SJCRH30 (cell line): Measurements from ENCODE around the gene CASP8AP2. TPM values are rescaled to one million over a fixed set of nuclear protein-coding genes. Genes with fewer than 3 reads are reported as not detected.
"Not testable (repeated sequence)": the region's sequence is repeated elsewhere in the genome, so short reads cannot be mapped to it uniquely, and the experiment has no call there.

Source experiments
- DNase-seq, 2 experiments: peaks; one replicate each; pipeline ENCODE4 v3.0.0-alpha.2; 2015 to 2020
- H3K27ac ChIP-seq: fragments of 250-450 bp; sonication (Bioruptor Pico); 2 replicates; pipeline ENCODE4 v1.5.1; 2020; ENCODE audit warnings: mild to moderate bottlenecking, moderate library complexity
- H3K27me3 ChIP-seq: fragments of 250-450 bp; sonication (Bioruptor Pico); 2 replicates; pipeline ENCODE4 v1.5.1; 2020; ENCODE audit warnings: mild to moderate bottlenecking, moderate library complexity
- H3K36me3 ChIP-seq: fragments of 250-450 bp; sonication (Bioruptor Pico); 2 replicates; pipeline ENCODE4 v1.5.1; 2020; ENCODE audit warnings: mild to moderate bottlenecking, moderate library complexity
- H3K4me1 ChIP-seq: fragments of 250-450 bp; sonication (Bioruptor Pico); 2 replicates; pipeline ENCODE4 v1.5.1; 2020; ENCODE audit warnings: mild to moderate bottlenecking, moderate library complexity
- H3K4me3 ChIP-seq: fragments of 250-450 bp; sonication (Bioruptor Pico); 2 replicates; pipeline ENCODE4 v1.5.1; 2020; ENCODE audit warnings: mild to moderate bottlenecking, moderate library complexity
- H3K9me3 ChIP-seq: fragments of 250-450 bp; sonication (Bioruptor Pico); replicated peaks from 2 replicates; pipeline ENCODE4 v1.5.1; 2020; ENCODE audit warnings: mild to moderate bottlenecking, moderate library complexity
- total RNA-seq: library from RNA; depleted of rRNA; stranded (reverse); fragments of >200 nt; shearing (Covaris generic); gene quantifications from 2 replicates; pipeline ENCODE4 v1.2.3, GENCODE V29; 2014

Gene CASP8AP2
- total RNA-seq, 1 experiment from 2014 or later, result 34.0 TPM

DNA sequence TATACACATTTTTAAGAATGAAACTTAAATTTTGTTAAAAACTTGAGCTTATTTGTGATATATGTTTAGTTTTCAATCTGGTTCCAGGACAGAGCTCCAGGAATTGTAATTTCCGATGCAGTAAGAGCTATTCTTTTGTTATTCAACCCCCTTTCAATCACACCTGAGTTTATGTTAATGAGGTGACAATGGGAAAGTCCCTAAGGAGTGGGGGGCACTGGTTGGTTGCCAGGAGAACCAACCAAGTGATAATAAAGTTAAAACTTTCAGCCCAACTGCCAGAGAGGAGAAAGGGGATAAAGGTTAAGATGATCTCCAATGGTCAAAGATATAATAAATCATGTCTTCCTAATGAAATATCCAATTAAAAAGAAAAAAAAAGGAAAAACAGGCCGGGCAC, 29.9 kb upstream of the CASP8AP2 start:
- Histone ChIP-seq H3K9me3 (no peaks in the 10 kb centered on the region), H3K27me3 (no peaks in the 10 kb centered on the region), H3K4me3 (no peak overlapping the region), H3K27ac (no peak overlapping the region), H3K36me3 (peaks cover 18% of the 10 kb centered on the region; the same call in 1 of the 2 replicates), H3K4me1 (peaks cover 3% of the 10 kb centered on the region; the same call in 1 of the 2 replicates)
- no peak for DNase-seq

DNA sequence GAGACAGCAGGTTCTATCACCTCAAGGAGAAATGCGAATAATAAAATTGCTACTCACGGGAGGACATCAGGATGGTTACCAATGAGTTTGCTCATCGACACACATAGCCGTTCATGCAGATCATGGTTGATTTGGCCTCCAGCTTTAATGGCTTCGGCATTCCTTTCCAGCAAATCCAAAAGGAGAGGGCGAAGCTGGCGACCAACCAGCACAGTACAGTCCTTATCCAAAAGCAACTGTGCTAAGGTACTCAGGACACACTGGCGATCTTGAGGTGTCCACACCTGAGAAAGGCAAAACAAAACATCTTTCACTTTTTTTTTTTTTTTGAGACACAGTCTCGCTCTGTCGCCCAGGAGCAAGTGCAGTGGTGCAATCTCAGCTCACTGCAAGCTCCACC, 26.4 kb upstream of the CASP8AP2 start:
- Histone ChIP-seq H3K27ac (no peak overlapping the region), H3K4me3 (no peak overlapping the region)

GRCh38 chr6:89805814-89806371, 23.8 kb upstream of the CASP8AP2 start:
- Histone ChIP-seq H3K4me3 (no peak overlapping the region), H3K27ac (no peak overlapping the region), H3K36me3 (peaks cover 6% of the 10 kb centered on the region; the same call in 1 of the 2 replicates), H3K27me3 (no peaks in the 10 kb centered on the region), H3K9me3 (no peaks in the 10 kb centered on the region), H3K4me1 (no peaks in the 10 kb centered on the region)
- no peak for DNase-seq

More for the DNA sequence above, 26.4 kb upstream of the CASP8AP2 start:
- DNase-seq, result no peak
- H3K4me1 ChIP-seq, result no peaks in the 10 kb centered on the region
- H3K36me3 ChIP-seq, result peaks cover 18% of the 10 kb centered on the region; the same call in 1 of the 2 replicates
- H3K9me3 ChIP-seq, result no peaks in the 10 kb centered on the region
- H3K27me3 ChIP-seq, result no peaks in the 10 kb centered on the region

GRCh38 chr6:89807581-89807980, 22.1 kb upstream of the CASP8AP2 start:
- H3K4me3 ChIP-seq, result no peak overlapping the region

GRCh38 chr6:89813422-89813821, 16.3 kb upstream of the CASP8AP2 start:
- not testable (repeated sequence) for H3K4me1 ChIP-seq, H3K36me3 ChIP-seq, H3K4me3 ChIP-seq, H3K9me3 ChIP-seq, H3K27me3 ChIP-seq, H3K27ac ChIP-seq
- peak in 1 of 2 experiments; percentile 47 for DNase-seq

More at GRCh38 chr6:89807581-89807980, 22.1 kb upstream of the CASP8AP2 start:
- Histone ChIP-seq H3K27me3 (no peaks in the 10 kb centered on the region), H3K36me3 (peaks cover 4% of the 10 kb centered on the region; the same call in 1 of the 2 replicates), H3K4me1 (no peaks in the 10 kb centered on the region), H3K9me3 (no peaks in the 10 kb centered on the region), H3K27ac (no peak overlapping the region)
- DNase-seq, result no peak

DNA sequence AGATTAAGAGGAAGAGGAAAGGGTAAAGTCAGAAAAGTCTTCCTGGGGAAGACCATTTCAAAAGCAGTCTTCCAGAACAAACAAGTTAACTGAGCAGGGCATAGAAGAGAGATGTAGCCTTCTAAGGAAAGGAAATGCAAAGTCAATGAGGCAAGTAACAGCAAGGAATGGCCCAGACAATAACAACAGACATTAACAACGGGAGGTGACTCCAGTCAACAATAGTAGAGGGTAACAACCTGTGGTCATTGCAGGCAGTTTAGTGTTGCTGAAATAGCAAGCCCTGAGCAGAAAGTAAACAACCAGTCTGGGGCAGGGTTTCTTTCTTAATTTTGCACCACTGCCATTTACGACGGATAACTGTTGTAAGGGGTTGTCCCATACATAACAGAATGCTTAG, 12.2 kb upstream of the CASP8AP2 start:
- Histone ChIP-seq H3K4me1 (peaks cover 4% of the 10 kb centered on the region; the same call in 1 of the 2 replicates), H3K4me3 (no peak overlapping the region), H3K27me3 (no peaks in the 10 kb centered on the region), H3K27ac (no peak overlapping the region), H3K36me3 (peaks cover 2% of the 10 kb centered on the region; the same call in 1 of the 2 replicates), H3K9me3 (no peaks in the 10 kb centered on the region)
- DNase-seq, result no peak

GRCh38 chr6:89818977-89819335, 10.7 kb upstream of the CASP8AP2 start:
- Histone ChIP-seq H3K9me3 (no peaks in the 10 kb centered on the region), H3K36me3 (0 out of 2 replicates have a peak, but pooled peaks cover 2% of the 10 kb centered on the region), H3K27me3 (no peaks in the 10 kb centered on the region), H3K4me1 (peaks cover 4% of the 10 kb centered on the region; the same call in 1 of the 2 replicates), H3K4me3 (peak overlapping the region; percentile 86), H3K27ac (peak overlapping the region; percentile 62)
- peak in 1 of 2 experiments; percentile 35 for DNase-seq

DNA sequence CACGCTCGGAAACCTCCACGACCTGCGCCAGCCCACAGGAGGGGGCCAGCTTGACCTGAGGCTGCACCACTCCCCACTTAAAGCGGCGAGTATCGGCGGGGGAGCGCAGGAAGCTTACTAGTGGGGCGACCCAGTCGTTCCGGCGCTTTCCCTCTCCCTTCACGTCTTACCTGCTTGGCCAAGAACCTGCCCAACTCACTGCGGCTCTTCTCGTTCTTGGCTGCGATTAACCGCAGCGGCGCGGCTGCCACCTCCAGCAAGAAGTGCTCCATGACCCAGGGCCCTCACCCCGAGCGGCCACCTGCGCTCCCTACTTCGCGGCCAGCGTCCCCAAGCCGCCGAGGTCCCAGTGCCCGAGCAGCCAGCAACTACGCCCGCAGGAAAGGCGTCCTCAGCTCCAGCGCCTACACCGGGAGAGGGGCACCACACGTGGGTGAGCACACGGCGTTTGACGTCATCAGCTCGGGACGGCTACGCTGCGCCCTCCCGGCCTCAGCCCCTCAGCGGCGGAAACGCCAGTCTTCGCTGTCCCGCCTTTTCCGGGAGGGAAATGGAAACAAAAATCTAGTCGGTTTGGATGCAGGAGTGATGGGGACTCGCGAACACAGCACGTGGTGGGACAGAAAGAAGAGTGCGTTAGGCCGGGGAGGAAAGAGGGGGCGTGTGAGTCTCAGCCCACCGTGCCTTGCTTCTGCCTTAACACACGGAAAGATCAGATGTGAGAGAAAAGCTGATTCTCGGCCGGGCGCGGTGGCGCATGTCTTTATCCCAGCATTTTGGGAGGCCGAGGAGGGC, 10.1 kb upstream of the CASP8AP2 start, which contains the start of gene MDN1:
TSS of gene MDN1 (minus strand) at position 459 of the 795 bp plus-strand sequence. CDS start at position 272, 187 bp downstream.
- Histone ChIP-seq H3K9me3 (no peaks in the 10 kb centered on the region), H3K4me1 (peaks cover 4% of the 10 kb centered on the region; the same call in 1 of the 2 replicates), H3K36me3 (0 out of 2 replicates have a peak, but pooled peaks cover 2% of the 10 kb centered on the region), H3K4me3 (peak within 1 kb of the TSS; percentile 86), H3K27ac (peak within 1 kb of the TSS; percentile 62), H3K27me3 (no peaks in the 10 kb centered on the region)
- DNase-seq, result peak; percentile 92 to 95

GRCh38 chr6:89826029-89826528, 3.6 kb upstream of the CASP8AP2 start:
- no peaks in the 10 kb centered on the region for H3K9me3 ChIP-seq
- no peaks in the 10 kb centered on the region for H3K27me3 ChIP-seq
- DNase-seq, result no peak
- H3K27ac ChIP-seq, result no peak overlapping the region
- peaks cover 4% of the 10 kb centered on the region for H3K4me1 ChIP-seq
- no peak overlapping the region for H3K4me3 ChIP-seq
- H3K36me3 ChIP-seq, result no peaks in the 10 kb centered on the region

DNA sequence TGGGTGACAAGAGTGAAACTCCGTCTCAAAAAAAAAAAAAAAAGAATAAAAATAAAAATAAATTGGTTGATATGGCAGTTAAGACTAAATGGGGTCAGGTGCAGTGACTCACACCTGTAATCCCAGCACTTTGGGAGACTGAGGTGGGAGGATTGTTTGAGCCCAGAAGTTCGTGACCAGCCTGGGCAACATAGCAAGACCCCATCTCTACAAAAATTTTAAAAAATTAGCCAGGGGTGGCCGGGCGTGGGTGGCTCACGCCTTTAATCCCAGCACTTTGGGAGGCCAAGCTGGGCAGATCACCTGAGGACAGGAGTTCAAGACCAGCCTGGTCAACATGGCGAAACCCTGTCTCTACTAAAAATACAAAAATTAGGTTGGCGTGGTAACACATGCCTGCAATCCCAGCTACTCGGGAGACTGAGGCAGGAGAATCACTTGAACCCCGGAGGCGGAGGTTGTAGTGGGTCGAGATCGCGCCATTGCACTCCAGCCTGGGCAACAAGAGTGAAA, 1.1 kb upstream of the CASP8AP2 start:
- H3K36me3 ChIP-seq, result peaks cover 14% of the 10 kb centered on the region
- not testable (repeated sequence) for H3K27me3 ChIP-seq, H3K9me3 ChIP-seq, DNase-seq, H3K4me1 ChIP-seq
- peak overlapping the region; percentile 95 for H3K4me3 ChIP-seq
- peak overlapping the region; percentile 12 for H3K27ac ChIP-seq

DNA sequence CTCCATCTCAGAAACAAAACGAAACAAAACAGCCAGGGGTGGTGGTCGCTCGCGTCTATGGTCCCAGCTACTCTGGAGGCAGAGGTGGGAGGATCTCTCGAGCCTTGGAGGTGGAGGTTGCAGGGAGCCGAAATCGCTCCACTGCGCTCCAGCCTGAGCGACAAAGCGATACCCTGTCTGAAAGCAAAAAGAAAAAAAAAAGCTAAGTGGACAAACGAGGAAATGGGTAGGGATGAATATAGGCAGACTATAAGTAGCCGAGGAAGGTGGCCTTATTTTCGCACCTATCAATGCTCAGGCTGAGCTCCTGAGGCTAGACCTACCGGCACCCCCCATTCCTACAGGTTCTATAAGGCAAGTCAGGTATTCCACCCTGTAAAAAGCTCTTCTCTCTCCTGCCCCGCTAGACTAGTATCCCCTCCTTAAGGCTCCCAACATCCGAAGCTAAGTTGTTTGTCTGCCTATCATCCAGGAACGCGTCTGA, 650 bp upstream of the CASP8AP2 start:
- H3K36me3 ChIP-seq, result peaks cover 16% of the 10 kb centered on the region
- peak overlapping the region; percentile 12 for H3K27ac ChIP-seq
- H3K9me3 ChIP-seq, result no peaks in the 10 kb centered on the region
- H3K4me1 ChIP-seq, result peaks cover 4% of the 10 kb centered on the region
- H3K27me3 ChIP-seq, result no peaks in the 10 kb centered on the region
- peak overlapping the region; percentile 95 for H3K4me3 ChIP-seq
- DNase-seq, result peak in 1 of 2 experiments; percentile 15

DNA sequence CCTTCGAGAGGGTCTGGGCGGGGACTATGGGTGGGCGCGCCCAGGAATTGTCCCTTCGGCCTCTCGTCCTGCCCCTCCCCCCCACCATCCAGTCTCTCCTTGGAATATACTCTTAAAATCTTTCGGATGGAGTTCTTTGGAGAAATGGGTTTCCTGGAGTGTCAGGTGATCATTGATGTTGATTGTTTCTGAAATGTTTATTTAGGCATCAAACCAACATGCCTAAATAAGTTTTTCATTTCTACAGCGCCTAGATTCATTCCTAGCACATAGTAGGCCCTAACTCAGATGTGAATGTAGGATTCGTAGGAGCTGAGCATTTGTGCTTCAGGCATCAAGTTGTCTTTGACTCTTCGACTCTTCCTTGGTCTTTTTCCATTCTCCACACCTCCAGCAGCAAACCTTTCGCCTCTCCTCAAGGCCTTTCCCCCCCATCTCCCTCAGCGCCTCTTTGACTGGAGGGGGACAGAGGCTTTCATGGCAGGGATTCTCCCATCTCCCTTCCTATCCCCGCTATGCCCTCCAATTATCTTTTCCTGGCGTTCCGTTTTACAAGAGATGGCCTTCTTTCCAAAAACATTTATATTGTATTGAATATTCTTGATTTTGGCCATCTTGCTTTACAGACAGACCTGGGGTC, 610 bp downstream of the CASP8AP2 start:
- Histone ChIP-seq H3K9me3 (no peaks in the 10 kb centered on the region), H3K27ac (peak overlapping the region; percentile 82), H3K36me3 (peaks cover 22% of the 10 kb centered on the region), H3K27me3 (no peaks in the 10 kb centered on the region), H3K4me3 (peak overlapping the region; percentile 95), H3K4me1 (peaks cover 4% of the 10 kb centered on the region)
- DNase-seq, result peak in 1 of 2 experiments; percentile 36

- Histone ChIP-seq H3K27me3 (no peaks in the 10 kb centered on the region), H3K4me1 (peaks cover 4% of the 10 kb centered on the region), H3K4me3 (no peak overlapping the region), H3K27ac (no peak overlapping the region), H3K9me3 (no peaks in the 10 kb centered on the region), H3K36me3 (peaks cover 40% of the 10 kb centered on the region)
- DNase-seq, result no peak
Observed at GRCh38 chr6:89834884-89835792, 5.5 kb downstream of the CASP8AP2 start.
